Liver (tissue), 9 donors: ENCODE measurements around the gene TPRX1. TPM values are rescaled to one million over a fixed set of nuclear protein-coding genes. Genes with fewer than 3 reads are reported as not detected.

Source experiments
- DNase-seq: peaks from one replicate; pipeline ENCODE4 v3.0.0-alpha.2; 2017; ENCODE audit warnings: low spot score
- H3K27ac ChIP-seq, 2 donors: one replicate each; pipeline ENCODE4 v1.7.0; 2013; ENCODE audit warnings: inconsistent platforms in 2 of 2, low read length in 2 of 2, control low read depth in 1 of 2, low read depth in 1 of 2, mild to moderate bottlenecking in 1 of 2
- H3K27me3 ChIP-seq, 4 donors: one replicate each; pipeline versions ENCODE4 v1.6.1 to v1.7.0; 2013; ENCODE audit warnings: low read length in 3 of 4, inconsistent platforms in 1 of 4, mild to moderate bottlenecking in 1 of 4, moderate library complexity in 1 of 4; ENCODE audit not compliant: control insufficient read depth in 4 of 4, insufficient read depth in 4 of 4
- H3K36me3 ChIP-seq, 4 donors: one replicate each; pipeline versions ENCODE4 v1.6.1 to v1.7.0; 2013; ENCODE audit warnings: low read length in 3 of 4, mild to moderate bottlenecking in 3 of 4, low read depth in 1 of 4, moderate library complexity in 1 of 4; ENCODE audit not compliant: control insufficient read depth in 4 of 4, insufficient read depth in 3 of 4
- H3K4me1 ChIP-seq, 4 donors: one replicate each; pipeline versions ENCODE4 v1.6.1 to v1.7.0; 2013; ENCODE audit warnings: low read length in 3 of 4, mild to moderate bottlenecking in 3 of 4, moderate library complexity in 1 of 4; ENCODE audit not compliant: control insufficient read depth in 4 of 4, insufficient read depth in 4 of 4
- H3K4me3 ChIP-seq, 3 donors: one replicate each; pipeline versions ENCODE4 v1.6.1 to v1.7.0; 2013; ENCODE audit warnings: low read length in 3 of 3, control low read depth in 1 of 3, low read depth in 1 of 3, mild to moderate bottlenecking in 1 of 3
- H3K9ac ChIP-seq, 2 donors: one replicate each; pipeline ENCODE4 v1.7.0; 2013; ENCODE audit warnings: low read length in 2 of 2, mild to moderate bottlenecking in 2 of 2, moderate library complexity in 2 of 2, control low read depth in 1 of 2, low read depth in 1 of 2
- H3K9me3 ChIP-seq, 4 donors: one replicate each; pipeline versions ENCODE4 v1.6.1 to v1.7.0; 2013; ENCODE audit warnings: low read length in 3 of 4; ENCODE audit not compliant: control insufficient read depth in 4 of 4
- CTCF ChIP-seq: fragments of 150-350 bp; IDR thresholded peaks from 2 replicates; pipeline ENCODE4 v1.5.1; 2017; ENCODE audit warnings: improper control_type of control experiment, low read depth, low read length; ENCODE audit not compliant: missing input control
- EGR1 ChIP-seq, 2 donors: IDR thresholded peaks; 2 replicates each; pipeline ENCODE4 v1.6.1; 2016 to 2018; ENCODE audit warnings: antibody characterized with exemption in 2 of 2, low read depth in 2 of 2
- GABPA ChIP-seq, 2 donors: IDR thresholded peaks in 1 of 2; conservative IDR thresholded peaks in 1 of 2; 2 replicates each; pipeline ENCODE4 v1.6.1; 2016; ENCODE audit warnings: antibody characterized with exemption in 2 of 2, mild to moderate bottlenecking in 1 of 2, moderate library complexity in 1 of 2
- HNF4A ChIP-seq, 2 donors: conservative IDR thresholded peaks; 2 replicates each; pipeline ENCODE4 v1.6.1; 2016; ENCODE audit warnings: antibody characterized with exemption in 2 of 2, mild to moderate bottlenecking in 2 of 2
- MAX ChIP-seq: IDR thresholded peaks from 2 replicates; pipeline ENCODE4 v1.6.1; 2016; ENCODE audit warnings: antibody characterized with exemption
- RAD21 ChIP-seq, 2 donors: IDR thresholded peaks; 2 replicates each; pipeline ENCODE4 v1.6.1; 2016; ENCODE audit warnings: antibody characterized with exemption in 2 of 2, mild to moderate bottlenecking in 2 of 2
- REST ChIP-seq: IDR thresholded peaks from 2 replicates; pipeline ENCODE4 v1.6.1; 2016; ENCODE audit warnings: antibody characterized with exemption, mild to moderate bottlenecking
- RXRA ChIP-seq, 2 donors: IDR thresholded peaks; 2 replicates each; pipeline ENCODE4 v1.6.1; 2017 to 2018; ENCODE audit warnings: antibody characterized with exemption in 2 of 2, mild to moderate bottlenecking in 1 of 2
- SP1 ChIP-seq: IDR thresholded peaks from 2 replicates; pipeline ENCODE4 v1.6.1; 2018; ENCODE audit warnings: antibody characterized with exemption, mild to moderate bottlenecking
- TAF1 ChIP-seq: conservative IDR thresholded peaks from 2 replicates; pipeline ENCODE4 v1.6.1; 2016; ENCODE audit warnings: antibody characterized with exemption, mild to moderate bottlenecking
- YY1 ChIP-seq: IDR thresholded peaks from 2 replicates; pipeline ENCODE4 v1.6.1; 2016; ENCODE audit warnings: antibody characterized with exemption, mild to moderate bottlenecking
- ZBTB33 ChIP-seq: IDR thresholded peaks from 2 replicates; pipeline ENCODE4 v1.6.1; 2016; ENCODE audit warnings: antibody characterized with exemption
- WGBS: extraction: QIAGEN DNeasy Blood & Tissue Kit; methylation state at CpG from one replicate; pipeline ENCODE4 v1.1.7; 2013; 5-methylcytosine and 5-hydroxymethylcytosine counted together
- polyA plus RNA-seq, 2 donors: library from polyadenylated mRNA; stranded (reverse) in 1 of 2; unstranded in 1 of 2; fragments of 200-250 nt in 1 of 2; fragments of >200 nt in 1 of 2; fragmentation: Nextera tagmentation in 1 of 2; extraction: Ambion mirVana in 1 of 2; gene quantifications; one replicate each; pipeline versions ENCODE4 v1.2.1 to v1.2.3, GENCODE V29; 2013 to 2015
- total RNA-seq, 2 donors: library from RNA; depleted of rRNA; stranded (reverse); fragments of >200 nt; gene quantifications; one replicate each; pipeline ENCODE4 v1.2.3, GENCODE V29; 2014
- donor health status: healthy.
- donor health status: healthy.
- donor health status: healthy.
- donor health status: healthy.
- donor health status: healthy.

TPRX1 gene
- total and polyA plus RNA-seq, 4 donors, result not detected

- 88% methylated on average over 5 of the region's 5 CpGs for whole genome bisulfite sequencing
- H3K27me3 ChIP-seq, result no peaks in the 10 kb centered on the region
- H3K36me3 ChIP-seq, result no peaks in the 10 kb centered on the region
- no peak overlapping the region for H3K4me3 ChIP-seq
- H3K4me1 ChIP-seq, result no peaks in the 10 kb centered on the region
- H3K9ac ChIP-seq, result no peak overlapping the region
- DNase-seq, result no peak
- H3K9me3 ChIP-seq, result no peaks in the 10 kb centered on the region
- no peak overlapping the region for H3K27ac ChIP-seq
- TF ChIP-seq RXRA (IDR thresholded peaks at IDR 0.05) (no peak), GABPA (IDR thresholded peaks at IDR 0.05 in 1 of 2, conservative IDR thresholded peaks at IDR 0.05 in 1 of 2) (no peak), EGR1 (IDR thresholded peaks at IDR 0.05; ENCODE audit: low read depth in 2 of 2) (no peak), REST (no peak), CTCF (no peak), YY1 (no peak), HNF4A (conservative IDR thresholded peaks at IDR 0.05) (no peak), ZBTB33 (no peak), MAX (no peak), RAD21 (IDR thresholded peaks at IDR 0.05) (no peak), SP1 (no peak), TAF1 (no peak)
These were observed 38.6 kb upstream of the TPRX1 start for GRCh38 chr19:47842941-47843340.

- 35% methylated on average over 10 of the region's 10 CpGs for WGBS
- TF ChIP-seq ZBTB33 (no peak), HNF4A (conservative IDR thresholded peaks at IDR 0.05) (no peak), RXRA (IDR thresholded peaks at IDR 0.05) (no peak), SP1 (no peak)
- Histone ChIP-seq H3K9me3 (no peaks in the 10 kb centered on the region), H3K27ac (no peak overlapping the region), H3K27me3 (no peaks in the 10 kb centered on the region), H3K4me3 (no peak overlapping the region), H3K9ac (no peak overlapping the region), H3K36me3 (no peaks in the 10 kb centered on the region), H3K4me1 (no peaks in the 10 kb centered on the region)
- no peak for DNase-seq
These were observed 35.6 kb upstream of the TPRX1 start for GRCh38 chr19:47839913-47840312.
